ENCODE data around the gene CUL9.
A peak's percentile ranks its signal among the peaks of the same experiment; 100 is the strongest.

Gene CUL9

GRCh38 chr6:43268355-43268700 is 86.3 kb downstream of the CUL9 start:
- Histone ChIP-seq H3K9ac (ENCODE audit: low read depth, low read length) (no peak overlapping the region), H3K36me3 (ENCODE audit: insufficient read depth, low read length) (no peaks in the 10 kb centered on the region), H3K9me3 (ENCODE audit: control insufficient read depth, insufficient read depth, low read length) (no peaks in the 10 kb centered on the region), H3K4me1 (ENCODE audit: insufficient read depth, low read length) (peaks cover 22% of the 10 kb centered on the region; the same call in 1 of the 2 replicates)

DNA sequence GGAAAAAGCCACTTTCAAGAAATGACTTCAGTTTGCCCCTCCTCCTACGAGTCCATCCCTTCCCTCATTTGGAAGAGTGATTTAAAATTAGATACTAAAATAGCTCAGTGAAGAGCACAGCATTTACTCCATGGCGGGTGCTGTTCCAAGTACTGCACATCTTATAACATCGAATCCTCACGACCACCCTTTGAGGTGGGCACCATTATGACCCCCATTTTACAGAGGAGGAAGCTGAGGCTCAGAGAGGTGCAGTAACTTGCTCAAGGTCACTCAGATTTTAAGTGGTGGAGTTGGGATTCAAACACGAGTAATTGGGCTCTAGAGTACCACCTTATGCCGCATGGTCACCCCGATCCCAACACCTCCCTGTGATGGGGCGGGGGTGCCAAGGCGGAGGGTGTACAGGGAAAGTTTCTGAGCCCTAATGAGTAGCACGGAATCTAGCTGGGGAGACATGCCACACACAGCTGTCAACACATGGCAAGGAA is 86.8 kb downstream of the CUL9 start:
- peak overlapping the region; percentile 49; the same call in 1 of the 2 replicates for H3K9ac ChIP-seq (ENCODE audit: low read depth, low read length)
- no peaks in the 10 kb centered on the region for H3K9me3 ChIP-seq (ENCODE audit: control insufficient read depth, insufficient read depth, low read length)
- H3K36me3 ChIP-seq (ENCODE audit: insufficient read depth, low read length): no peaks in the 10 kb centered on the region
- peaks cover 22% of the 10 kb centered on the region; the same call in 1 of the 2 replicates for H3K4me1 ChIP-seq (ENCODE audit: insufficient read depth, low read length)

DNA sequence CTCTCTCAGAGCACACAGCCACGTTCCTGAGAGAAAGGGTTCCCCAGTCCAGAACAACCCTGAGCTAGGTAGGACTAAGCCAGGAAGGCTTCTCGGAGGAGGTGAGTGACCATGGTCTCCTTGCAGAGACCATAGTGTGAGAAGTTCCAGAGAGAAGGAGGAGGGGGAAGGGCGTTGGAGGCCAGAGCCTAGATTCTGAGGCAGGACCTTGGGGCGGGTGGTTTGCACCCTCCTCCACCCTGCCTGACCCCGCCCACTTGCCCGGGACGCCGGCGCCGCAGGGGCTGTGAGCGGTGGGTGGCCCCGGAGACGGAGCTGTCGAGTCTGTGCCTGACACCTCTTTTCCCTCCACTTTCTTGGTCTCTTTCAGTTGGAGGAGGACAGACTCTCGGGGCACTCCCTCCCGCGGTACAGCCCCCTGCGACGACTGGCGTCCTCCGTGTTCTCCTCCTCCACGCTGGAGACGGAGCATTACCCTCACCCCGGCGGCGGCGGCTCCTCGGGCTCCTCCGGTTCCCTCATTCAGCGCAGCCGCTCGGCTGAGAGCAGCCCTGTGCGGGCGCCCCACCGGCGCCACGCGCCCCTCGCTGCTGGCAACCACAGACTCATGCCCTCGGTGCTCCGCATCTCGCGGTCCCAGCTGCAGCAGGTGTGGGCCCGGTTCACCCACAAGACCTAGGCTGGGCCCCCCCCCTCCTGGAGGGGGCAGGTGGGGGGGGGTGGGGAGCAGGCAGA is 87.4 kb downstream of the CUL9 start:
- H3K4me1 ChIP-seq (ENCODE audit: insufficient read depth, low read length): peaks cover 22% of the 10 kb centered on the region; the same call in 1 of the 2 replicates
- H3K9me3 ChIP-seq (ENCODE audit: control insufficient read depth, insufficient read depth, low read length): no peaks in the 10 kb centered on the region
- peak overlapping the region; percentile 49; the same call in 1 of the 2 replicates for H3K9ac ChIP-seq (ENCODE audit: low read depth, low read length)
- no peaks in the 10 kb centered on the region for H3K36me3 ChIP-seq (ENCODE audit: insufficient read depth, low read length)

DNA sequence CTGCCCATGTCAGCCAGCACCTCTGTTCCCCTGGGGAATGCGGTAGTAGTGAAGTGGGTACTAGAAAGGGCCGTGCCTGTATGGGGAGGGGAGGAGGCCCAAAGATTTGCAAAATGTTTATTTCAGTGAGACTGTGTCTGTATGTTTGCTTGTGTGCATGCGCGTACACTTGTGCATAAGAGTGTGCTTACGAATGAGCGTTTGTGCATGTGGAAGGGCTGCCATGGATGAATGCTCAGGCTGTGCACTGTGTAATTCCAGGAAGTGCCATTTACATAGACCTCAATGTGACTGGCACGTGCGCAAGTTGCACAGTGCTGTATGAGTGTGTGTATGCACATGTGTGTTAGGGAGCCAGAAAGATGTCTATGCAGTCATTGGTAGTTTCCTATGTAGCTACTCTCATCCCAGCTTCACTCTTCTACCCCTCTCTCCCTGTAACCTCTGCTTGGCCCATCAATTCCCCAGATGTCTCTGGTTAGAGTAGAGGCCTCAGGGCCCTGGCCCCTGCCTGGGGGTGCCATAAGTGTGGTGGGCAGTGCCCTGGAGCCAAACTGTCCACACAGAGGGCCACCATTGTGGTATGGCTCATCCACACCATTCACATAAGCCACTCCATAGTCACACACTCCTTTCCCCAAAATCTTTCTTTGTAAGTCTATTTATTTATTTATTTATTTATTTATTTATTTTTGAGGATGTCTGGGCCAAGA is 89.3 kb downstream of the CUL9 start:
- H3K9me3 ChIP-seq (ENCODE audit: control insufficient read depth, insufficient read depth, low read length): no peaks in the 10 kb centered on the region
- H3K9ac ChIP-seq (ENCODE audit: low read depth, low read length): no peak overlapping the region
- no peaks in the 10 kb centered on the region for H3K36me3 ChIP-seq (ENCODE audit: insufficient read depth, low read length)
- peaks cover 22% of the 10 kb centered on the region; the same call in 1 of the 2 replicates for H3K4me1 ChIP-seq (ENCODE audit: insufficient read depth, low read length)

- Histone ChIP-seq H3K36me3 (ENCODE audit: insufficient read depth, low read length) (no peaks in the 10 kb centered on the region), H3K4me1 (ENCODE audit: insufficient read depth, low read length) (peaks cover 27% of the 10 kb centered on the region), H3K9ac (ENCODE audit: low read depth, low read length) (no peak overlapping the region), H3K9me3 (ENCODE audit: control insufficient read depth, insufficient read depth, low read length) (no peaks in the 10 kb centered on the region)
Observed at GRCh38 chr6:43271944-43272343, 89.9 kb downstream of the CUL9 start.

DNA sequence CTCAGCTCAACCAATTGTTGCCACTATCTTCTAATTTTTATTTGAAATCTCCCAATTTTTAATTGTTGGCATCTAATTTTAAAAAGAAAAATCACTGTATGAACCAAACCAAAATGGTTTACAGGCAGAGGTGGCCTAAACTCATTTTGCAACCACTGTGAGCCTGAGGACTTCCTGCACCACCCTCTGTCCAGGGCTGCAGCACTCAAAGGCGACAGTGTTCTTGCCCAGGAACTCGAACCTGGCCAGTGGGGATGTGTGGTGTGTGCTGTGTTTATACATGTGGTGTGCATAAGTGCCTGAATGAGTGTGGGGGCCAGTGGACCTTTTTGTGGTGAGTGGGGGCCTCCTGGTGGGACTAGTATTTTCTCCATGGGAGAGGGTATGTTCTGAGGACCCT is 91.7 kb downstream of the CUL9 start:
- H3K9me3 ChIP-seq (ENCODE audit: control insufficient read depth, insufficient read depth, low read length): no peaks in the 10 kb centered on the region
- H3K36me3 ChIP-seq (ENCODE audit: insufficient read depth, low read length): no peaks in the 10 kb centered on the region
- H3K9ac ChIP-seq (ENCODE audit: low read depth, low read length): no peak overlapping the region
- peaks cover 29% of the 10 kb centered on the region for H3K4me1 ChIP-seq (ENCODE audit: insufficient read depth, low read length)

Measured in ES-I3 (cell line).